Breast epithelium (tissue), 4 donors: ENCODE results near the gene STARD9. TPM values are rescaled to one million over a fixed set of nuclear protein-coding genes. Genes with fewer than 3 reads are reported as not detected.
"Not testable (repeated sequence)": the region's sequence is repeated elsewhere in the genome, so short reads cannot be mapped to it uniquely, and the experiment has no call there.

Experiments
- DNase-seq, 2 donors: peaks; one replicate each; pipeline ENCODE4 v3.0.0-alpha.2; 2019; ENCODE audit warnings: low spot score in 2 of 2
- H3K27ac ChIP-seq, 2 donors: fragments of 200-600 bp; sonication (generic) in 1 of 2; one replicate each; pipeline ENCODE4 v1.5.1; 2016 to 2019; ENCODE audit warnings: mild to moderate bottlenecking in 1 of 2
- H3K27me3 ChIP-seq, 2 donors: fragments of 200-600 bp; sonication (generic) in 1 of 2; one replicate each; pipeline versions ENCODE4 v1.5.1 to v1.6.0; 2017 to 2019; ENCODE audit warnings: control low read depth in 1 of 2, mild to moderate bottlenecking in 1 of 2
- H3K36me3 ChIP-seq: fragments of 200-600 bp; one replicate; pipeline ENCODE4 v1.5.1; 2019
- H3K4me1 ChIP-seq, 2 donors: fragments of 200-600 bp; sonication (generic); one replicate each; pipeline ENCODE4 v1.5.1; 2016 to 2019; ENCODE audit warnings: control low read depth in 1 of 2
- H3K4me3 ChIP-seq, 3 donors: fragments of 200-600 bp; sonication (generic); 1 replicate in 2 of 3; 2 replicates in 1 of 3; pipeline ENCODE4 v1.5.1; 2016 to 2019; ENCODE audit warnings: mild to moderate bottlenecking in 3 of 3, moderate library complexity in 2 of 3
- H3K9me3 ChIP-seq, 2 donors: fragments of 200-600 bp; sonication (generic) in 1 of 2; one replicate each; pipeline ENCODE4 v1.5.1; 2016 to 2019; ENCODE audit warnings: control low read depth in 1 of 2
- CTCF ChIP-seq, 3 donors: fragments of 450-650 bp; IDR thresholded peaks; one replicate each; pipeline ENCODE4 v1.5.1; 2016 to 2017; ENCODE audit warnings: antibody characterized with exemption in 3 of 3, mild to moderate bottlenecking in 3 of 3, moderate library complexity in 3 of 3
- POLR2A ChIP-seq: fragments of 450-650 bp; IDR thresholded peaks from one replicate; pipeline ENCODE4 v1.6.1; 2016; ENCODE audit warnings: antibody characterized with exemption, mild to moderate bottlenecking, moderate library complexity
- POLR2AphosphoS5 ChIP-seq, 3 donors: sonication (generic); formaldehyde crosslinking; IDR thresholded peaks; one replicate each; pipeline ENCODE4 v1.6.1; 2017; ENCODE audit warnings: antibody characterized with exemption in 3 of 3
- intact Hi-C: fragments of 100-400 bp; cut with DNase I; formaldehyde crosslinking; loops from one replicate; pipeline ENCODE4 v1.15.1; 2023; ENCODE audit warnings: low total_unique reads
- total RNA-seq, 3 donors: library from RNA; depleted of rRNA; stranded (reverse); fragments of >200 nt; gene quantifications; one replicate each; pipeline ENCODE4 v1.1.0, GENCODE V29; 2016

STARD9 gene
- total RNA-seq, 3 donors from 2014 or later: 18.6 to 27.9 (median 27.5) TPM

- TF ChIP-seq POLR2AphosphoS5 (IDR thresholded peaks at IDR 0.05): no peak
- TF ChIP-seq CTCF (IDR thresholded peaks at IDR 0.05): no peak
- TF ChIP-seq POLR2A: no peak
- H3K4me1 ChIP-seq: no peaks in the 10 kb centered on the region
- no peak for DNase-seq
- no peaks in the 10 kb centered on the region for H3K36me3 ChIP-seq
- H3K27me3 ChIP-seq: no peaks in the 10 kb centered on the region
- no peaks in the 10 kb centered on the region for H3K9me3 ChIP-seq
- intact Hi-C loops: no loop called here
- no peak overlapping the region for H3K4me3 ChIP-seq
- H3K27ac ChIP-seq: no peak overlapping the region
These were observed 97.0 kb downstream of the STARD9 start for GRCh38 chr15:42672444-42672843.

DNA sequence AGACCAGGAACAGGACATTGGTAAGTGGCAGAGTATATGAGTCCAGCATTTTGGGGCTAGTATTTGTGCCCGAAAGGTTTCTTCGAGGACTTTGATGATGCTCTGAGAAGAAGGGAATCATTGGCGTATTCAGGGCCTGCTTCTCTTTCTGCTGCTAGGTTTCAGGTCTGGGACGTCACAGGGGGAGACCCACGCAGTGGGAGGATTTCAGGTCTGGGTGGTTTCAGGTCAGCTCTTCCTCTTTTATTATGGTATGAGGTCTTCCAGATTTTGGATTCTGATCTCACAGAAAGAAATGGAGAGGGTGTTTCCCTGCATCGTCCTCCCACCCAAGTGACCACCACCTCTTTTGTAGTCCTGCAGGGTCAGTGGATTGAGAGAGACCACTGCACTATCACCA lies 99.1 kb downstream of the STARD9 start:
- Histone ChIP-seq H3K27me3 (no peaks in the 10 kb centered on the region), H3K4me1 (no peaks in the 10 kb centered on the region), H3K36me3 (no peaks in the 10 kb centered on the region), H3K4me3 (no peak overlapping the region), H3K9me3 (no peaks in the 10 kb centered on the region), H3K27ac (no peak overlapping the region)
- no peak for TF ChIP-seq POLR2AphosphoS5 (IDR thresholded peaks at IDR 0.05)
- TF ChIP-seq POLR2A: no peak
- no peak for TF ChIP-seq CTCF (IDR thresholded peaks at IDR 0.05)
- intact Hi-C loops: no loop called here
- DNase-seq: no peak

DNA sequence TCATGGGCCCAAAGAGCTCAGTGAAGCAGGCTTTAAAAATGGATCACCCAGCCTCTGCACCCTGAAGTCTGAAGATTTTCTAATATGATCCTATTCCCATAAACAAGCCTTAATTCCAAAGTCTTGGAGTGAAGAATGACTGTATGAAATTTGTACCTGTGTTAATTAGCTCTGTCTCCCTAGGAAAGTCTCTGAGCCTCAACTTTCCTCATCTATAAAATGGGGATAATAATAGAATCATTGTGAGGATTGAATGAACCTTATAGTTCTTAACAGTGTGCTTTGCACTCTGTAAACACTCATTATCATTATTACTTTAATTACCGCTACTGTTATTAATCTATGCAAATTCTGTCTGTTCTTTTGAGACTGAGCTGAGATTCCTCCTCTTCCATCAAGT lies 99.6 kb downstream of the STARD9 start:
- Histone ChIP-seq H3K9me3 (no peaks in the 10 kb centered on the region), H3K4me3 (no peak overlapping the region), H3K36me3 (no peaks in the 10 kb centered on the region), H3K27ac (no peak overlapping the region), H3K27me3 (no peaks in the 10 kb centered on the region), H3K4me1 (no peaks in the 10 kb centered on the region)
- intact Hi-C loops: no loop called here
- DNase-seq: no peak
- TF ChIP-seq CTCF (IDR thresholded peaks at IDR 0.05): no peak
- no peak for TF ChIP-seq POLR2AphosphoS5 (IDR thresholded peaks at IDR 0.05)
- no peak for TF ChIP-seq POLR2A

DNA sequence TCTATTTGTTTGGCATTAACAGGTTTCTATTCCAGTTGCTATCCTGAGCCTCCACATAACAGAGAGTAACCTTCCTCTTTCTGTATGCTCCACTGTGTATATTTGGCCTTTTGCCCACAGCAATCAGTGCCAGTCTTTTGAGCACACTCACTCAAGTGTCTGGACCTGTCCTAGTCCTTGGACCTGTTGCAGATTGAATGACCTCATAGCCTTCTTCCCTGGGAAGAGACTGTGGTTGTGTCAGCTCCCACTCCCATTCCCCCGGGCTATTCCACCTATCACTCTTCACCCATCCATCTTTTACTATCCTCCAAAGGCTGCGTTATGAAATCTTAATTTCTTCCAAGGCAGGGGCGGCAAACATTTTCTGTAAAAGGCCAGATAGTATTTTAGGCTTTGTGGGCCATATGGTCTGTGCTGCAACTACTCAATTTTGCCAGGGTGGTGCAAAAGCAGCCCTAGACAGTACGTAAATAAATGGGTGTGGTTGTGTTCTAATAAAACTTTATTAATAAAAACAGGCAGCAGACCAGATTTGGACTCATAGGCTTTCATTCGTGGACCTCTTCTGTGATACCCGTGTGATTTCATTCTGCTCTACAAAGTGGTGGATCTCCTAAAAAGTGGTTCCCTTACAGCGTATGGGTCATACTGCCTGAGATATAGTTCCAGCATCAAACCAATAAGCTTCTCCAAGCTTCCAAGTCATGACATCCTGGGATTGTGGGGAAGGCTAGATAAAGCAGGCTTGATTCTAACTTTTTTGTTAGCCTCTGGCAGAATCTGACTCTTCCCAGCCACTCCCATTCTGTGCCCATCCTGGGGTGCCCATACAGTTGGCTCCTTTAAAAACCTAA lies 104.1 kb downstream of the STARD9 start:
- no peak for DNase-seq
- Histone ChIP-seq H3K27me3 (no peaks in the 10 kb centered on the region), H3K9me3 (no peaks in the 10 kb centered on the region), H3K4me3 (no peak overlapping the region), H3K36me3 (no peaks in the 10 kb centered on the region), H3K27ac (no peak overlapping the region), H3K4me1 (no peaks in the 10 kb centered on the region)
- TF ChIP-seq POLR2AphosphoS5 (IDR thresholded peaks at IDR 0.05): no peak
- no peak for TF ChIP-seq CTCF (IDR thresholded peaks at IDR 0.05)
- no peak for TF ChIP-seq POLR2A
- intact Hi-C loops: no loop called here

DNA sequence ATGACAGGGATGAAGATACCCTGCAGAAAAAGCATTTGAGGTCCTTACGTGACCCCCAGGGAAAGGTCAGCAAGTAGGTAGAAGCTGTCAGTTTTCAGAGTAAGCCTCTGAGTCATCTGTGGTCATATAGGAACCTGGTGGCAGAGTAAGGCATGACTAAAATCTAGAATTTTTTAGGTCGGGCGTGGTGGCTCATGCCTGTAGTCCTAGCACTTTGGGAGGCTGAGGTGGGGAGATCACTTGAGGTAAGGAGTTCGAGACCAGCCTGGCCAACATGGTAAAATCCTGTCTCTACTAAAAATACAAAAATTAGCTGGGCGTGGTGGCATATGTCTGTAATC lies 104.7 kb downstream of the STARD9 start:
- H3K4me3 ChIP-seq, DNase-seq, intact Hi-C loops, H3K36me3 ChIP-seq, H3K9me3 ChIP-seq, H3K27ac ChIP-seq, H3K4me1 ChIP-seq, H3K27me3 ChIP-seq: not testable (repeated sequence)
